ENCODE measurements around the gene NR6A1. TPM values are rescaled to one million over a fixed set of nuclear protein-coding genes. Genes with fewer than 3 reads are reported as not detected.

Gene NR6A1
- total RNA-seq, result 10 to 100 TPM in 2 of 6 donors, 1 to 10 TPM in 4; 4.2 to 34.6 (median 8.2) TPM

DNA sequence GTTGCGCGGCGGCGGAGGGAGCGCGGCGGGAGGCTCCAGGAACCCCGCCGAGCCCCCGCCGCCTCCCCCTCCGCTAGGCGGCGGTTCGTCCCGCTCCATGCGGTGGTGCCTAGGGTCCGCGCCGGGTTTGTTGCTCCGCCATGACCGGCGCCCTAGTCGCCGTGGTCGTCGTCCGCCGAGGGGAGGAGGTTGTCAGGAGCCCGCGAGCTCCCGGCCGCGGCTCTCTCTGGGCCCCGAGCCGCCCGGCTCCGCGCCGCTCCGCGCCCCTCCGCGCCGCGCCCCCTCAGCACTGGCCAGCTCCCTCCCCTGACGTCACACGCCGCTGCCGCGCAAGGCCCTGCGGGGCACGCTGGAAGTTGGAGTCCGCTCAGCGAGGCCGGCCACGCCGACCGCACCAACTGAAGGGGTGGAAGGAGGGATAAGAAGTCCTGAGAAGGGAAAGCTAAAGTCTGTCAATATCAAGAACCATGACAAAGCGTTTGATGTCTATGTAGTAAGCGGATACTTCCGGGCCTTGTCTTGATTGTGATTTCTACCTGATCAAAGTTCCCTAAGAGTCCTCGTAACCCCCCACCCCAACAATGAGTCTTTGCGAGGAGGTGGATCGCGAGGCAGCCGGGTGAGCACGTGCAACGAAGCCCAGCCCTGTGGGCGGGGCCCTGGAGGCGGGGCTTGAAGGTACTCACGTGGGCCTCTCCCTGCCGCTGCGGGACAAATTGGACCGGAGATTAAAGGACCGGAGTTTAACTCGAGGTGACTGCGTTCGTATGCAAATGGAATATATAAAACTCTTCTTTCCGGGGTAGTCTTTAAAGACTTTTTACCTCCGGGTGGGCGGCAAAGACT lies at the start of gene NR6A1:
Gene NR6A1 (minus strand): TSS at position 291 of the 846 bp plus-strand sequence.
- ATAC-seq (ENCODE audit: low FRiP score in 2 of 2) (peak; percentile 97), DNase-seq (peak; percentile 96 to 99)
- WGBS, 2 donors, result 0% methylated on average over 29 to 30 of the region's 82 CpGs
- H3K27me3 ChIP-seq, result peaks cover 0 to 5% (median 2%) of the 10 kb centered on the region in 4 donors
- H3K36me3 ChIP-seq, result no peaks in the 10 kb centered on the region
- H3K4me1 ChIP-seq, result peaks cover 23 to 44% (median 28%) of the 10 kb centered on the region in 4 donors
- TF ChIP-seq, protein P1, sequence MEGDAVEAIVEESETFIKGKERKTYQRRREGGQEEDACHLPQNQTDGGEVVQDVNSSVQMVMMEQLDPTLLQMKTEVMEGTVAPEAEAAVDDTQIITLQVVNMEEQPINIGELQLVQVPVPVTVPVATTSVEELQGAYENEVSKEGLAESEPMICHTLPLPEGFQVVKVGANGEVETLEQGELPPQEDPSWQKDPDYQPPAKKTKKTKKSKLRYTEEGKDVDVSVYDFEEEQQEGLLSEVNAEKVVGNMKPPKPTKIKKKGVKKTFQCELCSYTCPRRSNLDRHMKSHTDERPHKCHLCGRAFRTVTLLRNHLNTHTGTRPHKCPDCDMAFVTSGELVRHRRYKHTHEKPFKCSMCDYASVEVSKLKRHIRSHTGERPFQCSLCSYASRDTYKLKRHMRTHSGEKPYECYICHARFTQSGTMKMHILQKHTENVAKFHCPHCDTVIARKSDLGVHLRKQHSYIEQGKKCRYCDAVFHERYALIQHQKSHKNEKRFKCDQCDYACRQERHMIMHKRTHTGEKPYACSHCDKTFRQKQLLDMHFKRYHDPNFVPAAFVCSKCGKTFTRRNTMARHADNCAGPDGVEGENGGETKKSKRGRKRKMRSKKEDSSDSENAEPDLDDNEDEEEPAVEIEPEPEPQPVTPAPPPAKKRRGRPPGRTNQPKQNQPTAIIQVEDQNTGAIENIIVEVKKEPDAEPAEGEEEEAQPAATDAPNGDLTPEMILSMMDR (IDR thresholded peaks at IDR 0.05), result peak in 5 of 6 experiments; percentile 16 to 62 (median 40)
- TF ChIP-seq EP300 (IDR thresholded peaks at IDR 0.05) (no peak), POLR2A (IDR thresholded peaks at IDR 0.05) (peak in 2 of 4 donors; percentile 22 to 75), POLR2AphosphoS5 (IDR thresholded peaks at IDR 0.05) (peak; percentile 71 to 73)
- H3K27ac ChIP-seq, result peak within 1 kb of the TSS; percentile 39 to 87 (median 76)
- H3K9me3 ChIP-seq, result no peaks in the 10 kb centered on the region
- H3K4me3 ChIP-seq, result peak within 1 kb of the TSS; percentile 67 to 97 (median 92)

DNA sequence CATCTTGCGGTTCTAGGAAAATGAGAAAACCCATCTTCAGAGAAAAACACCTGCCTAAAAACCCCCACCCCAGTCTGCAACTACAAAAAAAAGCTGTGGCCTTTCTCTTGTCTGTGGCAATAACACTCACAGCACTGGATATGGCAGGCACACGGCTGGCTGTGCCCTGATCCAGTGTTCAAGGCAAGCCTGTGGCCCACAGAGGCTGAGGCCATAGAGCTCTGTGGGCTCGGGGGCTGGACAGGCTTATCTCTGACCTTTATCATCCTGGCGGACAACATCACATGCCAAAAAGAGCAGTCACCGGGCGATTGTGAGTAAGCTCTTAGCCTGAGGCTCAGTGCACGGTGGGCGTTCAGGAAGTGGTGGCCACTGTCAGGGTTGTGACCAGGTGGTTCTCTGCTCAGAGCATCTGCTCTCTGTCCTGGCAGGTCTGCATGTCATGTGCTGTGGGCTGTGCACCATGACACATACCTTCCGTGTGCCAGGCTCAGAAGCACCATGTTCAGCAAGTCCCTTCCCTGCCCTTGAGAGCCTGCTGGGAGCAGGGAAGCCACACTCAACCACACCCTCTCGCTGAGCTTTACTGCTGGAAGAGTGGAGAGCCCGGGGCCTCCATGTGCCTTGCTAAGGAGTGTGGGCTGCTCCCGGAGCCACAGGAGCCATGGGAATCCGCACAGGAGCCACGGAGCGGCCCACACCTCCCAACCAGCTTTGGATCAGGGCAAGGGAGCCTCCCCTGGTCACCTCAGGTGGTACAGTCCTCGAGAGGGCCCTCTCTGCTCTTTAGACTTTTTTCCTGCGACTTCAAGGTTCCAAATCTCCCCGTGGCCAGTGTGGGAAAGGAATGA lies 47.5 kb upstream of the NR6A1 start:
- TF ChIP-seq, protein P1 (IDR thresholded peaks at IDR 0.05), result no peak
- TF ChIP-seq POLR2AphosphoS5 (IDR thresholded peaks at IDR 0.05) (no peak), EP300 (IDR thresholded peaks at IDR 0.05) (no peak), POLR2A (IDR thresholded peaks at IDR 0.05) (no peak)
- H3K36me3 ChIP-seq, result no peaks in the 10 kb centered on the region
- no peak overlapping the region for H3K4me3 ChIP-seq
- WGBS, 2 donors, result 68 to 69% methylated on average over 5 to 16 of the region's 18 CpGs
- no peaks in the 10 kb centered on the region for H3K27me3 ChIP-seq
- H3K4me1 ChIP-seq, result no peaks in the 10 kb centered on the region
- no peak overlapping the region for H3K27ac ChIP-seq
- H3K9me3 ChIP-seq, result no peaks in the 10 kb centered on the region
- peak in 1 of 2 donors; percentile 24 for DNase-seq
- peak; percentile 35 to 39 for ATAC-seq (ENCODE audit: low FRiP score in 2 of 2)

DNA sequence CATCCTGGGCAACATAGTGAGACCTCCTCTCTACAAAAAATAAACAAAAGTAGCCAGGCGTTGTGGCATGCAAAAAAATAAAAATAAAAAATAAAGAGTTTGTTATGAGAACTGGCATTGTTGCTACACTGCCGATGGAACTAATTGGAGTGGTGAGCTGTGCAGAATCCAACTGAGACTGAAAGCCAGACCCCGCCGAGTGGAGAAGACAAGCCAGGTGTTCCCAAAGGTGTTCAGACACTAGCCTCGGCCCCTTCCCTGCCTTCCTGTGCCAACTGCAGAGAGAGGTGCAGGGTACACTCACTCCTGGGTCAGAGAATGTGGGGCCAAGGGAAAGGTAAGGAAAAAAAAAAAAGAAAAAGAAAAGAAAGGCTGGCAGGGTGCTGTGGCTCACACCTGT lies 44.5 kb upstream of the NR6A1 start:
- 89 to 93% methylated on average over 5 of the region's 5 CpGs for WGBS, 2 donors
- Histone ChIP-seq H3K9me3 (no peaks in the 10 kb centered on the region), H3K4me1 (peaks cover 0 to 6% (median 0%) of the 10 kb centered on the region in 4 donors), H3K4me3 (no peak overlapping the region), H3K27ac (no peak overlapping the region), H3K36me3 (no peaks in the 10 kb centered on the region), H3K27me3 (no peaks in the 10 kb centered on the region)
- TF ChIP-seq EP300 (IDR thresholded peaks at IDR 0.05) (no peak), POLR2A (IDR thresholded peaks at IDR 0.05) (no peak), POLR2AphosphoS5 (IDR thresholded peaks at IDR 0.05) (no peak)
- TF ChIP-seq, protein P1 (IDR thresholded peaks at IDR 0.05), result no peak
- no peak for DNase-seq
- ATAC-seq (ENCODE audit: low FRiP score in 2 of 2), result no peak

DNA sequence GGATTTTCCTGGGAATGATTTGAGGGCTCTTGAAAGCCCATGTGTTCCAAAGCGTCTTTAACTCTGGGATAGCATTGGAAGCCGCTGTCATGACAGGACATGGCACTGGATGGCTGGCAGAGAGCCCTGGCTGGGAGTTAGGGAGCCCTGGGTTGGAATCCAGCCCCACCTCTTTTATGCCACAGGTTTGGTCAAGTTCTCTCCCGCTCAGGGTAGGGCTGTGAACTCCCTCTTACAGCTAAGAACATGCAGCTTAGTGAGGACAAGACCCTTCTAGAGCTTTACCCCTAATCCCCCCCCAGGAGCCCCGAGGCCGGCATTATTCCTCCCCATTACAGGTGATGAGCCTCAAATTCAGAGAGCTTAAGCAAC lies 43.0 kb upstream of the NR6A1 start:
- Histone ChIP-seq H3K4me3 (no peak overlapping the region), H3K27ac (no peak overlapping the region), H3K27me3 (no peaks in the 10 kb centered on the region), H3K4me1 (peaks cover 0 to 6% (median 0%) of the 10 kb centered on the region in 4 donors), H3K9me3 (no peaks in the 10 kb centered on the region), H3K36me3 (peaks cover 0 to 10% (median 0%) of the 10 kb centered on the region in 4 donors)
- ATAC-seq (ENCODE audit: low FRiP score in 2 of 2) (no peak), DNase-seq (no peak)
- WGBS, 2 donors, result 73 to 79% methylated on average over 5 of the region's 5 CpGs
- TF ChIP-seq POLR2A (IDR thresholded peaks at IDR 0.05) (no peak), POLR2AphosphoS5 (IDR thresholded peaks at IDR 0.05) (no peak), EP300 (IDR thresholded peaks at IDR 0.05) (no peak)
- TF ChIP-seq, protein P1 (IDR thresholded peaks at IDR 0.05), result no peak
